Large intestine (tissue), 3 donors: ENCODE measurements around the gene VWA5B2. TPM values are rescaled to one million over a fixed set of nuclear protein-coding genes. Genes with fewer than 3 reads are reported as not detected.

Source experiments
- DNase-seq, 2 donors: peaks; one replicate each; pipeline versions ENCODE4 v3.0.0 to v3.0.0-alpha.2; 2013
- H3K27ac ChIP-seq: one replicate; pipeline ENCODE4 v1.5.1; 2013; ENCODE audit warnings: low read length
- H3K27me3 ChIP-seq: 2 replicates; pipeline ENCODE4 v1.6.1; 2013; ENCODE audit warnings: low read length; ENCODE audit not compliant: control insufficient read depth, insufficient read depth
- H3K36me3 ChIP-seq: 2 replicates; pipeline ENCODE4 v1.6.1; 2013; ENCODE audit warnings: low read length; ENCODE audit not compliant: control insufficient read depth, insufficient read depth
- H3K4me1 ChIP-seq: one replicate; pipeline ENCODE4 v1.6.1; 2013; ENCODE audit warnings: low read length; ENCODE audit not compliant: control insufficient read depth, insufficient read depth
- H3K4me3 ChIP-seq: one replicate; pipeline ENCODE4 v1.5.1; 2013; ENCODE audit warnings: low read length
- H3K9me3 ChIP-seq: one replicate; pipeline ENCODE4 v1.6.1; 2013; ENCODE audit warnings: mild to moderate bottlenecking, low read depth, low read length, moderate library complexity; ENCODE audit not compliant: control insufficient read depth
- WGBS: methylation state at CpG from one replicate; pipeline ENCODE4 v1.1.5; 2013; ENCODE audit warnings: low lambda C conversion rate; ENCODE audit not compliant: insufficient coverage; 5-methylcytosine and 5-hydroxymethylcytosine counted together
- polyA plus RNA-seq: library from polyadenylated mRNA; unstranded; fragments of 120-200 nt; gene quantifications from one replicate; pipeline ENCODE4 v1.2.1, GENCODE V29; 2013

The VWA5B2 gene
- polyA plus RNA-seq, 1 donor, result 18.6 TPM

GRCh38 chr3:184275381-184275701 lies 46.0 kb downstream of the VWA5B2 start:
- Histone ChIP-seq H3K27ac (no peak overlapping the region), H3K27me3 (peaks cover 57% of the 10 kb centered on the region)
- WGBS, result no CpG with 5 or more reads among the region's 12 CpGs

GRCh38 chr3:184275961-184276910 lies 46.9 kb downstream of the VWA5B2 start, which contains the start of gene ECE2:
TSS of gene ECE2 (plus strand) at chr3:184276022. CDS start at chr3:184276154, 132 bp downstream.
- H3K4me3 ChIP-seq, result no peak within 1 kb of the TSS
- H3K4me1 ChIP-seq, result no peaks in the 10 kb centered on the region
- H3K27ac ChIP-seq, result no peak within 1 kb of the TSS
- no peak for DNase-seq
- no peaks in the 10 kb centered on the region for H3K36me3 ChIP-seq
- no CpG with 5 or more reads among the region's 65 CpGs for WGBS
- peaks cover 57% of the 10 kb centered on the region for H3K27me3 ChIP-seq
- H3K9me3 ChIP-seq, result peaks cover 5% of the 10 kb centered on the region

More at GRCh38 chr3:184275381-184275701, 46.0 kb downstream of the VWA5B2 start:
- Histone ChIP-seq H3K9me3 (peaks cover 5% of the 10 kb centered on the region), H3K4me3 (no peak overlapping the region), H3K4me1 (no peaks in the 10 kb centered on the region), H3K36me3 (no peaks in the 10 kb centered on the region)
- DNase-seq, result no peak

- WGBS, result no CpG with 5 or more reads among the region's 6 CpGs
- no peaks in the 10 kb centered on the region for H3K36me3 ChIP-seq
- peaks cover 57% of the 10 kb centered on the region for H3K27me3 ChIP-seq
- no peaks in the 10 kb centered on the region for H3K4me1 ChIP-seq
- no peak overlapping the region for H3K27ac ChIP-seq
- no peak for DNase-seq
- H3K4me3 ChIP-seq, result no peak overlapping the region
- peaks cover 5% of the 10 kb centered on the region for H3K9me3 ChIP-seq
Observed at GRCh38 chr3:184277366-184277765, 48.0 kb downstream of the VWA5B2 start.

- Histone ChIP-seq H3K27me3 (peaks cover 21% of the 10 kb centered on the region), H3K4me1 (no peaks in the 10 kb centered on the region), H3K36me3 (no peaks in the 10 kb centered on the region), H3K9me3 (no peaks in the 10 kb centered on the region), H3K4me3 (no peak overlapping the region), H3K27ac (no peak overlapping the region)
- no CpG with 5 or more reads among the region's 4 CpGs for WGBS
- DNase-seq, result no peak
Observed at GRCh38 chr3:184282941-184283340, 53.6 kb downstream of the VWA5B2 start.

GRCh38 chr3:184283681-184284080 lies 54.3 kb downstream of the VWA5B2 start:
- Histone ChIP-seq H3K27me3 (peaks cover 14% of the 10 kb centered on the region), H3K9me3 (no peaks in the 10 kb centered on the region), H3K4me1 (no peaks in the 10 kb centered on the region), H3K4me3 (no peak overlapping the region), H3K27ac (no peak overlapping the region), H3K36me3 (no peaks in the 10 kb centered on the region)
- no peak for DNase-seq
- WGBS, result no CpG with 5 or more reads among the region's 8 CpGs

GRCh38 chr3:184284696-184285095 lies 55.3 kb downstream of the VWA5B2 start:
- H3K4me1 ChIP-seq, result no peaks in the 10 kb centered on the region
- no peaks in the 10 kb centered on the region for H3K36me3 ChIP-seq
- H3K9me3 ChIP-seq, result no peaks in the 10 kb centered on the region
- H3K27me3 ChIP-seq, result peaks cover 15% of the 10 kb centered on the region
- H3K4me3 ChIP-seq, result no peak overlapping the region
- peak; percentile 30 to 46 for DNase-seq
- WGBS, result no CpG with 5 or more reads among the region's 4 CpGs
- no peak overlapping the region for H3K27ac ChIP-seq

- Histone ChIP-seq H3K36me3 (no peaks in the 10 kb centered on the region), H3K4me1 (peaks cover 2% of the 10 kb centered on the region), H3K4me3 (no peak overlapping the region), H3K9me3 (no peaks in the 10 kb centered on the region), H3K27ac (no peak overlapping the region), H3K27me3 (peaks cover 10% of the 10 kb centered on the region)
- peak in 1 of 2 donors; percentile 11 for DNase-seq
- no CpG with 5 or more reads among the region's 10 CpGs for WGBS
Observed at GRCh38 chr3:184289426-184289938, 60.1 kb downstream of the VWA5B2 start.

GRCh38 chr3:184290331-184290730 lies 60.9 kb downstream of the VWA5B2 start:
- no peaks in the 10 kb centered on the region for H3K36me3 ChIP-seq
- DNase-seq, result no peak
- H3K4me3 ChIP-seq, result no peak overlapping the region
- no peak overlapping the region for H3K27ac ChIP-seq
- peaks cover 2% of the 10 kb centered on the region for H3K4me1 ChIP-seq
- H3K27me3 ChIP-seq, result peaks cover 9% of the 10 kb centered on the region
- H3K9me3 ChIP-seq, result no peaks in the 10 kb centered on the region
- WGBS, result no CpG with 5 or more reads among the region's 10 CpGs

GRCh38 chr3:184291044-184291737 lies 61.8 kb downstream of the VWA5B2 start:
- DNase-seq, result no peak
- no peak overlapping the region for H3K4me3 ChIP-seq
- peaks cover 2% of the 10 kb centered on the region for H3K4me1 ChIP-seq
- H3K9me3 ChIP-seq, result no peaks in the 10 kb centered on the region
- H3K36me3 ChIP-seq, result no peaks in the 10 kb centered on the region
- peaks cover 5% of the 10 kb centered on the region for H3K27me3 ChIP-seq
- no CpG with 5 or more reads among the region's 22 CpGs for WGBS
- H3K27ac ChIP-seq, result no peak overlapping the region
